ENCODE measurements around the gene GLT1D1.

DNA sequence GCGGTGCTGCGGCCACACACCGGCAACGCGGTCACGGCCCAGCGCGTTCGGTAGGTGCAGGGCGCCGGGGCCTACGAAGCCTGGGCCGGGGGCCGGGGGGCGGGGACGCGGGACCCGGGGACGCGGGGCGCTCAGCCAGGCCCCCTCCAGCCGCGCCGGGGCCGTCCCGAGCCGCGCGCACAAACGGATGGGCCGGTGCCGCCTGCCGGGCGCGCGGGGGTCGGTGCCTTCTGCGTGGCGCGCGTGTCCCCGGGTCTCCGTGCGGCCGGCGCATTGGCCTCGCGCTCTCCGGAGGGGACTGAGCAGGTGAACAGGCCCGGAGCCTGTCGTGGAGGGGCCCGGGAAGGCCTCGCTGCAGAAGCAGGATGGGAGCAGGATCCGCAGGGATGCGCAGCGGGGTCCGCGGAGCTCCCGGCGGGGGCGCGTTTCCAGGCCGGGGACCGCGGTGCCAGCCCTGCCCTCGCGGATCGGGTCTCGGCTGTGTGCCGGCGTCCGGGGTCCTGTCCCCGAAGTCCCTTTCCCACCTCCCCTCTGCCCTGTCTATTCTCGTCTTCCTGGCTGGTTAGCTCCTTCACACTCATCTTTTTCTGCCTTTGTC, 421 bp downstream of the GLT1D1 start:
- TF ChIP-seq, protein P1, sequence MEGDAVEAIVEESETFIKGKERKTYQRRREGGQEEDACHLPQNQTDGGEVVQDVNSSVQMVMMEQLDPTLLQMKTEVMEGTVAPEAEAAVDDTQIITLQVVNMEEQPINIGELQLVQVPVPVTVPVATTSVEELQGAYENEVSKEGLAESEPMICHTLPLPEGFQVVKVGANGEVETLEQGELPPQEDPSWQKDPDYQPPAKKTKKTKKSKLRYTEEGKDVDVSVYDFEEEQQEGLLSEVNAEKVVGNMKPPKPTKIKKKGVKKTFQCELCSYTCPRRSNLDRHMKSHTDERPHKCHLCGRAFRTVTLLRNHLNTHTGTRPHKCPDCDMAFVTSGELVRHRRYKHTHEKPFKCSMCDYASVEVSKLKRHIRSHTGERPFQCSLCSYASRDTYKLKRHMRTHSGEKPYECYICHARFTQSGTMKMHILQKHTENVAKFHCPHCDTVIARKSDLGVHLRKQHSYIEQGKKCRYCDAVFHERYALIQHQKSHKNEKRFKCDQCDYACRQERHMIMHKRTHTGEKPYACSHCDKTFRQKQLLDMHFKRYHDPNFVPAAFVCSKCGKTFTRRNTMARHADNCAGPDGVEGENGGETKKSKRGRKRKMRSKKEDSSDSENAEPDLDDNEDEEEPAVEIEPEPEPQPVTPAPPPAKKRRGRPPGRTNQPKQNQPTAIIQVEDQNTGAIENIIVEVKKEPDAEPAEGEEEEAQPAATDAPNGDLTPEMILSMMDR (IDR thresholded peaks at IDR 0.05; ENCODE audit: borderline replicate concordance, extremely low read depth, low read length, poor library complexity, severe bottlenecking) = no peak
- TF ChIP-seq EZH2 (IDR thresholded peaks at IDR 0.05; ENCODE audit: borderline replicate concordance, low read depth, low read length, severe bottlenecking) = no peak

Data from DND-41 (cell line).